ENCODE results near the gene TRIO. TPM values are rescaled to one million over a fixed set of nuclear protein-coding genes. Genes with fewer than 3 reads are reported as not detected.

Gene TRIO
- total and polyA plus RNA-seq, 2 donors (not counting 3 experiments of a cell fraction or from before 2014, with no cell fraction given) = 82.9 to 248 TPM

DNA sequence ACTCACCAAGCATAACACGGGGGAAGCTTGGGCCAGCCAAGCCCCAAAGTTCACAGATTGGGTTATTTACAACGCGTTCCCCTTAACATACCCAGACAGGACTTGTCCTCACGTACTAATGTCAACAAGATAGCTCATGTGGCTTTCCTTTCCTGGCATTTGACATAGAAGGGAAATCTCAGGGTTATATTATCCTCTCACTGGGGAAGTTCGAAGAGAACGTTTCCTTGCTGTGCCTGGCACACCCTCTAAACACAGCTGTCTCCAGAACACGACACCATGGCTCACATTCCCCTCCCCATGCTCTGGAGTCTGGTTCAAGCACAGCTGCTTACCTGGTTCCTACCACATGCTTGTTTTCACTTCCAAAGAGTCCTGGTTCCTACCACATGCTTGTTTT is 391.6 kb downstream of the TRIO start:
- Histone ChIP-seq H3K9me1 (replicated peaks; ENCODE audit: control insufficient read depth, extremely low read depth, insufficient read depth, low read length) (no peaks in the 10 kb centered on the region), H3K27me3 (ENCODE audit: control insufficient read depth in 2 of 2, insufficient read depth in 2 of 2, low read length in 2 of 2) (peaks cover 0 to 8% of the 10 kb centered on the region in 2 experiments), H3K9me3 (replicated peaks; ENCODE audit: control insufficient read depth, insufficient read depth, low read length) (no peaks in the 10 kb centered on the region), H3K4me1 (ENCODE audit: control insufficient read depth, extremely low read depth, insufficient read depth, low read length) (no peaks in the 10 kb centered on the region), H3K36me3 (ENCODE audit: control insufficient read depth in 2 of 2, extremely low read depth in 1 of 2, insufficient read depth in 2 of 2, low read length in 2 of 2) (no peaks in the 10 kb centered on the region), H4K20me1 (replicated peaks; ENCODE audit: control insufficient read depth, extremely low read depth, insufficient read depth, low read length) (no peaks in the 10 kb centered on the region), H3K9ac (replicated peaks; ENCODE audit: extremely low read depth, insufficient read depth, low read length) (no peak overlapping the region), H3K4me2 (ENCODE audit: insufficient read depth, low read length) (no peak overlapping the region), H3K79me2 (ENCODE audit: control insufficient read depth, insufficient read depth, low read length) (no peaks in the 10 kb centered on the region), H3K4me3 (replicated peaks in 1 of 3; ENCODE audit: insufficient read depth in 1 of 3, low read depth in 1 of 3, low read length in 3 of 3) (no peak overlapping the region), H2AFZ (ENCODE audit: low read depth, low read length) (no peak overlapping the region), H3K27ac (ENCODE audit: insufficient read depth, low read depth, low read length) (no peak overlapping the region)
- no peak for DNase-seq (ENCODE audit: low read depth, low spot score)
- POLR2A ChIA-PET = no interaction called here
- no peak for FAIRE-seq
- intact Hi-C loops (cut with micrococcal nuclease) (no loop called here), dilution Hi-C loops (cut with MboI; ENCODE audit: extremely low pct_ligation_motif_present, low sequenced_read_pairs) (loop anchor here (25.0 kb wide), 1 partner anchor 103 kb away; no protein-coding TSS in a partner anchor)
- no TSS peak for BruUV-seq (replicated peaks)
- CTCF ChIA-PET = interaction anchor here (1.4 kb wide), 1 partner anchor 10 kb away, joined by 5 read pairs; no protein-coding TSS in a partner anchor
- no peak for TF ChIP-seq EZH2 (IDR thresholded peaks at IDR 0.05; ENCODE audit: borderline replicate concordance, low read depth, low read length, severe bottlenecking)
- no peak for TF ChIP-seq POLR2A (IDR thresholded peaks at IDR 0.05; ENCODE audit: low read depth, low read length)
- TF ChIP-seq MYC (IDR thresholded peaks at IDR 0.05; ENCODE audit: low read depth, low read length) = no peak
- no peak for TF ChIP-seq GATA2 (IDR thresholded peaks at IDR 0.05; ENCODE audit: insufficient read depth, insufficient read length, low read depth, low read length)
- TF ChIP-seq, protein P1, sequence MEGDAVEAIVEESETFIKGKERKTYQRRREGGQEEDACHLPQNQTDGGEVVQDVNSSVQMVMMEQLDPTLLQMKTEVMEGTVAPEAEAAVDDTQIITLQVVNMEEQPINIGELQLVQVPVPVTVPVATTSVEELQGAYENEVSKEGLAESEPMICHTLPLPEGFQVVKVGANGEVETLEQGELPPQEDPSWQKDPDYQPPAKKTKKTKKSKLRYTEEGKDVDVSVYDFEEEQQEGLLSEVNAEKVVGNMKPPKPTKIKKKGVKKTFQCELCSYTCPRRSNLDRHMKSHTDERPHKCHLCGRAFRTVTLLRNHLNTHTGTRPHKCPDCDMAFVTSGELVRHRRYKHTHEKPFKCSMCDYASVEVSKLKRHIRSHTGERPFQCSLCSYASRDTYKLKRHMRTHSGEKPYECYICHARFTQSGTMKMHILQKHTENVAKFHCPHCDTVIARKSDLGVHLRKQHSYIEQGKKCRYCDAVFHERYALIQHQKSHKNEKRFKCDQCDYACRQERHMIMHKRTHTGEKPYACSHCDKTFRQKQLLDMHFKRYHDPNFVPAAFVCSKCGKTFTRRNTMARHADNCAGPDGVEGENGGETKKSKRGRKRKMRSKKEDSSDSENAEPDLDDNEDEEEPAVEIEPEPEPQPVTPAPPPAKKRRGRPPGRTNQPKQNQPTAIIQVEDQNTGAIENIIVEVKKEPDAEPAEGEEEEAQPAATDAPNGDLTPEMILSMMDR (IDR thresholded peaks at IDR 0.05; ENCODE audit: extremely low read depth in 1 of 2, insufficient read depth in 1 of 2, low read depth in 1 of 2, low read length in 2 of 2) = no peak
- TF ChIP-seq, protein P2, sequence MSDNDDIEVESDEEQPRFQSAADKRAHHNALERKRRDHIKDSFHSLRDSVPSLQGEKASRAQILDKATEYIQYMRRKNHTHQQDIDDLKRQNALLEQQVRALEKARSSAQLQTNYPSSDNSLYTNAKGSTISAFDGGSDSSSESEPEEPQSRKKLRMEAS (IDR thresholded peaks at IDR 0.05; ENCODE audit: insufficient read depth, insufficient read length) = no peak
- no peak for TF ChIP-seq JUN (IDR thresholded peaks at IDR 0.05; ENCODE audit: borderline replicate concordance, insufficient read depth, insufficient read length, low read depth)
- TF ChIP-seq FOS (IDR thresholded peaks at IDR 0.05; ENCODE audit: borderline replicate concordance, insufficient read depth, low read length) = no peak
- no peak for TF ChIP-seq POLR2AphosphoS5 (IDR thresholded peaks at IDR 0.05; ENCODE audit: insufficient read depth, low read depth, low read length)
